Measurements from ENCODE around the gene TOX3. TPM values are rescaled to one million over a fixed set of nuclear protein-coding genes. Genes with fewer than 3 reads are reported as not detected.

The TOX3 gene
- polyA plus RNA-seq, 2 of the 4 experiments (the other 2 are of a cell fraction) = 0.10 to 2.2 TPM

GRCh38 chr16:52561910-52562741, 15.2 kb upstream of the TOX3 start:
- ChIA-PET POLR2A (no interaction called here), CTCF (no interaction called here)
- DNase-seq (ENCODE audit: low read depth in 1 of 2, low spot score in 1 of 2) (peak in 1 of 2 experiments; percentile 47), ATAC-seq (peak in 1 of 2 experiments; percentile 44; a peak in 3 of 6 replicates), FAIRE-seq (no peak)
- H3K27ac ChIP-seq = peak overlapping the region; percentile 19 to 56; a peak in 3 of 6 replicates
- no peaks in the 10 kb centered on the region for H3K9me3 ChIP-seq
- WGBS (ENCODE audit: missing lambda C conversion rate) = 18% methylated on average over 5 of the region's 5 CpGs
- H3K4me1 ChIP-seq = peaks cover 40% of the 10 kb centered on the region
- no peak overlapping the region for H3K4me3 ChIP-seq
- no peak for TF ChIP-seq CHD4 (IDR thresholded peaks at IDR 0.05; ENCODE audit: borderline replicate concordance)
- TF ChIP-seq RCOR1 (IDR thresholded peaks at IDR 0.05; ENCODE audit: low read depth, low read length) = no peak
- H3K4me2 ChIP-seq = peak overlapping the region; percentile 59

- WGBS (ENCODE audit: missing lambda C conversion rate) = 98% methylated on average over 2 of the region's 2 CpGs
- Histone ChIP-seq H3K4me3 (no peak overlapping the region), H3K4me1 (peaks cover 29% of the 10 kb centered on the region), H3K9me3 (0 out of 3 replicates have a peak, but pooled peaks cover 6% of the 10 kb centered on the region), H3K4me2 (no peak overlapping the region), H3K27ac (peak overlapping the region in 1 of 2 experiments; percentile 9; a peak in 1 of 6 replicates)
- ATAC-seq (no peak), FAIRE-seq (no peak), DNase-seq (ENCODE audit: low read depth in 1 of 2, low spot score in 1 of 2) (no peak)
- CTCF ChIA-PET = no interaction called here
- POLR2A ChIA-PET = no interaction called here
- TF ChIP-seq RFX5 (IDR thresholded peaks at IDR 0.05) (no peak), TP53 (CRISPR knock-in tag; IDR thresholded peaks at IDR 0.05) (no peak), BHLHE40 (IDR thresholded peaks at IDR 0.05; ENCODE audit: low read depth, low read length) (no peak), ZC3H11A (IDR thresholded peaks at IDR 0.05) (no peak), RNF2 (IDR thresholded peaks at IDR 0.05; ENCODE audit: borderline replicate concordance, low read depth) (no peak), RARB (CRISPR knock-in tag; IDR thresholded peaks at IDR 0.05) (no peak)
Measured at GRCh38 chr16:52558448-52558847, 11.5 kb upstream of the TOX3 start.

- 12% methylated on average over 6 of the region's 6 CpGs for WGBS (ENCODE audit: missing lambda C conversion rate)
- Histone ChIP-seq H3K4me1 (peaks cover 31% of the 10 kb centered on the region), H3K9me3 (0 out of 3 replicates have a peak, but pooled peaks cover 6% of the 10 kb centered on the region), H3K4me2 (peak overlapping the region; percentile 63), H3K4me3 (no peak overlapping the region), H3K27ac (peak overlapping the region; percentile 48 to 64)
- FAIRE-seq = no peak
- ChIA-PET CTCF (no interaction called here), POLR2A (no interaction called here)
- ATAC-seq = peak; percentile 72 to 73; a peak in 4 of 6 replicates
- TF ChIP-seq SMC3 (IDR thresholded peaks at IDR 0.05) (no peak), HES2 (IDR thresholded peaks at IDR 0.05) (no peak), RARB (CRISPR knock-in tag; IDR thresholded peaks at IDR 0.05) (no peak), CTCF (IDR thresholded peaks at IDR 0.05) (no peak), CEBPB (IDR thresholded peaks at IDR 0.05) (no peak), PBX3 (IDR thresholded peaks at IDR 0.05) (no peak), ATOH8 (CRISPR knock-in tag; IDR thresholded peaks at IDR 0.05; ENCODE audit: low read depth) (no peak), KDM1A (IDR thresholded peaks at IDR 0.05; ENCODE audit: low read depth) (no peak), GATA3 (IDR thresholded peaks at IDR 0.05; ENCODE audit: borderline replicate concordance) (no peak), NPAS2 (CRISPR knock-in tag; IDR thresholded peaks at IDR 0.05; ENCODE audit: borderline replicate concordance) (no peak), CHD4 (IDR thresholded peaks at IDR 0.05; ENCODE audit: borderline replicate concordance) (no peak), RAD21 (conservative IDR thresholded peaks at IDR 0.05 in 1 of 2, IDR thresholded peaks at IDR 0.05 in 1 of 2) (no peak), REST (IDR thresholded peaks at IDR 0.05) (no peak), CBX8 (IDR thresholded peaks at IDR 0.05) (no peak), MAX (IDR thresholded peaks at IDR 0.05) (no peak), JUNB (IDR thresholded peaks at IDR 0.05) (no peak)
- DNase-seq (ENCODE audit: low read depth in 1 of 2, low spot score in 1 of 2) = peak in 1 of 2 experiments; percentile 59
Measured at GRCh38 chr16:52557236-52557635, 10.3 kb upstream of the TOX3 start.
